HepG2 (cell line): Measurements from ENCODE around the gene SSU72. TPM values are rescaled to one million over a fixed set of nuclear protein-coding genes. Genes with fewer than 3 reads are reported as not detected.

Source experiments
- AGO2 ChIP-seq: fragments of 200-400 bp; formaldehyde crosslinking; optimal IDR thresholded peaks from 2 replicates; pipeline ENCODE3; 2017; ENCODE audit warnings: mild to moderate bottlenecking, low read depth, low read length, moderate library complexity
- HNF4G ChIP-seq, 2 experiments: sonication (generic) in 1 of 2; formaldehyde crosslinking in 1 of 2; IDR thresholded peaks; 2 replicates each; pipeline versions ENCODE4 v1.4.0 to v1.6.1; 2011 to 2020; ENCODE audit warnings: borderline replicate concordance in 2 of 2, low read depth in 2 of 2, mild to moderate bottlenecking in 2 of 2, low read length in 1 of 2, missing genetic modification reagents in 1 of 2, moderate library complexity in 1 of 2
- HNRNPL ChIP-seq: fragments of 200-400 bp; formaldehyde crosslinking; IDR thresholded peaks from 2 replicates; pipeline ENCODE4 v1.6.1; 2017; ENCODE audit warnings: mild to moderate bottlenecking, low read depth, low read length
- IKZF4 ChIP-seq: sonication (generic); formaldehyde crosslinking; IDR thresholded peaks from 2 replicates; pipeline ENCODE4 v1.5.1; 2020; ENCODE audit warnings: borderline replicate concordance, mild to moderate bottlenecking, low read depth, missing genetic modification reagents; ENCODE audit errors: not compliant biosample characterization
- KLF6 ChIP-seq: IDR thresholded peaks from 2 replicates; pipeline ENCODE4 v1.8.0; 2016; ENCODE audit warnings: missing biosample characterization, missing genetic modification reagents
- MIER3 ChIP-seq: IDR thresholded peaks from 2 replicates; pipeline ENCODE4 v1.6.1; 2016; ENCODE audit warnings: missing compliant biosample characterization, borderline replicate concordance
- NBN ChIP-seq: fragments of 450-650 bp; conservative IDR thresholded peaks from 2 replicates; pipeline ENCODE4 v1.6.1; 2017
- NFKB2 ChIP-seq: sonication (generic); formaldehyde crosslinking; IDR thresholded peaks from 2 replicates; pipeline ENCODE4 v1.4.0; 2020; ENCODE audit warnings: missing genetic modification reagents, borderline replicate concordance
- PAX8 ChIP-seq: sonication (generic); formaldehyde crosslinking; IDR thresholded peaks from 2 replicates; pipeline ENCODE4 v1.8.0; 2022; ENCODE audit warnings: mild to moderate bottlenecking, missing genetic modification reagents, borderline replicate concordance
- SAP130 ChIP-seq: IDR thresholded peaks from 2 replicates; pipeline ENCODE4 v1.6.1; 2016; ENCODE audit warnings: low read depth
- SATB2 ChIP-seq: sonication (generic); formaldehyde crosslinking; IDR thresholded peaks from 2 replicates; pipeline ENCODE4 v1.5.0; 2020; ENCODE audit warnings: missing genetic modification reagents
- SOX5 ChIP-seq: IDR thresholded peaks from 2 replicates; pipeline ENCODE4 v1.6.1; 2016; ENCODE audit warnings: borderline replicate concordance
- SPEN ChIP-seq: sonication (generic); formaldehyde crosslinking; IDR thresholded peaks from 2 replicates; pipeline ENCODE4 v1.5.1; 2020; ENCODE audit warnings: low read depth, mild to moderate bottlenecking, missing genetic modification reagents
- TCF7 ChIP-seq: sonication (generic); IDR thresholded peaks from 2 replicates; pipeline ENCODE4 v1.6.1; 2016; ENCODE audit warnings: antibody characterized with exemption, low read depth
- ZIK1 ChIP-seq: sonication (generic); formaldehyde crosslinking; IDR thresholded peaks from 2 replicates; pipeline ENCODE4 v1.5.0; 2020; ENCODE audit warnings: mild to moderate bottlenecking, low read depth, missing genetic modification reagents, borderline replicate concordance
- ZNF207 ChIP-seq: fragments of 450-650 bp; IDR thresholded peaks from 2 replicates; pipeline ENCODE4 v1.6.1; 2016; ENCODE audit warnings: antibody characterized with exemption, borderline replicate concordance
- ZNF335 ChIP-seq: sonication (generic); formaldehyde crosslinking; IDR thresholded peaks from 2 replicates; pipeline ENCODE4 v1.4.0; 2020; ENCODE audit warnings: missing genetic modification reagents
- ZNF44 ChIP-seq: sonication (generic); formaldehyde crosslinking; IDR thresholded peaks from 2 replicates; pipeline ENCODE4 v1.5.1; 2020; ENCODE audit warnings: mild to moderate bottlenecking, missing genetic modification reagents
- ZNF446 ChIP-seq: sonication (generic); formaldehyde crosslinking; IDR thresholded peaks from 2 replicates; pipeline ENCODE4 v1.5.0; 2020; ENCODE audit warnings: mild to moderate bottlenecking, missing genetic modification reagents
- ZNF589 ChIP-seq: sonication (generic); formaldehyde crosslinking; conservative IDR thresholded peaks from 2 replicates; pipeline ENCODE4 v1.8.0; 2022; ENCODE audit warnings: mild to moderate bottlenecking, moderate library complexity, missing genetic modification reagents
- polyA plus RNA-seq, 8 experiments: library from polyadenylated mRNA; depleted of rRNA in 3 of 8; stranded (reverse) in 7 of 8; unstranded in 1 of 8; fragments of >200 nt; fragmentation: Illumina TruSeq in 4 of 8; extraction: Trizol in 4 of 8; gene quantifications; 2 replicates each; pipeline versions ENCODE4 v1.2.1 to v1.2.3, GENCODE V29; 2011 to 2016; ENCODE audit warnings: low read depth in 4 of 8, missing spikeins in 1 of 8, mixed read lengths in 1 of 8; ENCODE audit not compliant: insufficient read depth in 1 of 8
- total RNA-seq, 5 experiments: library from RNA; depleted of rRNA; stranded (reverse); fragments of >200 nt; fragmentation: Illumina TruSeq; extraction: Trizol; gene quantifications; 2 replicates each; pipeline ENCODE4 v1.2.3, GENCODE V29; 2016; ENCODE audit warnings: low read depth in 1 of 5
- TF ChIP-seq, protein P1 (sequence below): IDR thresholded peaks from 2 replicates; pipeline ENCODE4 v1.6.1; 2012; ENCODE audit warnings: inconsistent platforms
- TF ChIP-seq, protein P2 (sequence below): sonication (generic); formaldehyde crosslinking; IDR thresholded peaks from 2 replicates; pipeline ENCODE4 v1.4.0; 2020; ENCODE audit warnings: missing genetic modification reagents; ENCODE audit errors: not compliant biosample characterization
- TF ChIP-seq, protein P3 (sequence below): sonication (generic); formaldehyde crosslinking; IDR thresholded peaks from 2 replicates; pipeline ENCODE4 v1.4.0; 2020; ENCODE audit warnings: missing genetic modification reagents, mild to moderate bottlenecking, borderline replicate concordance
- TF ChIP-seq, protein P4 (sequence below): IDR thresholded peaks from 2 replicates; pipeline ENCODE4 v1.6.1; 2016; ENCODE audit warnings: missing genetic modification reagents, missing compliant biosample characterization
- TF ChIP-seq, protein P5 (sequence below): sonication (generic); formaldehyde crosslinking; IDR thresholded peaks from 2 replicates; pipeline ENCODE4 v1.5.0; 2020; ENCODE audit warnings: missing genetic modification reagents

The SSU72 gene
- total and polyA plus RNA-seq, 2 of the 13 experiments (the other 11 are each of a cell fraction or from before 2014, with no cell fraction given), result 42.8 to 67.1 TPM

DNA sequence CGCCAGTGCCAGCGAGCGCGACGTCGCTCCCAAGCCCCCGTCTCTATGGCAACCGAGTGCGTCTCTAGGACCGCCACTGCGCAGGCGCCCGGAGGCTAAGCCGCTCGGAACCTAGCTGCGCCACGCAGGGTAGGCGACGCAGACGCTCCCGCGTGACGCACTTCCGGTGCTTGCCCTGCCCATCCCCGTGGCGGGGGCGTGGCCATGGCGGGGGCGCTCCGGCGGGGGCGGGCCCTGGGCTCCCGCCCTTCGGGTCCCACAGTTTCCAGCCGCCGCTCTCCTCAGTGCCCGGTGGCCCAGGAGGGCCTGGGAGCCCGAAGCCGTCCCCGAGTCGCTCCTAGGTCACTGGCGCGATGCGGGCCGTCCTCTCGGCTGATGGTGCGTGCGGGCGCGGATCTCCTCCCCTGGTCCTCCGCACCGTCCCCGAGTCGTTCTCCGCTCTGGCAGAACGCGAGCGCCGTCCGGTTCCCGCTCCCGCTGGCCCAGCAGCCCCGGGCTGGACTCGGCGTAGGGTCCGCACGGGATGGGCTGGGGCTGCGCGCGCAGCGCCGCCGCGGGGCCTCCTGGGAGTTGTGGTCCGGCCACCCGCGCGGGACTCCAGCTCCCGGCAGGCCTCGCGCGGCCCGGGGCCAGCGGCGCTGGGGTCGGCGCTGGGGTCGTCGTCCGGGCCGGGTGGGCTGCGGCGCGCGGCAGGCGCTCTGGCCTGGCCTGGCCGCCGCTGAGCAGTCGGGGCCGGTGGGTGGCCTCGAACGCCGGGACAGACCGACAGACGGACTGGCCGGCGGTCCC, 40.8 kb upstream of the SSU72 start, which contains the start of gene MIB2 (continued):
- no peak for TF ChIP-seq ZNF446 (CRISPR knock-in tag)
- TF ChIP-seq, protein P1, sequence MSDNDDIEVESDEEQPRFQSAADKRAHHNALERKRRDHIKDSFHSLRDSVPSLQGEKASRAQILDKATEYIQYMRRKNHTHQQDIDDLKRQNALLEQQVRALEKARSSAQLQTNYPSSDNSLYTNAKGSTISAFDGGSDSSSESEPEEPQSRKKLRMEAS, result no peak; the same call in 1 of the 2 replicates
- TF ChIP-seq TCF7, result no peak
- TF ChIP-seq ZNF207, result no peak
- peak; percentile 78; the same call in 1 of the 2 replicates for TF ChIP-seq KLF6 (CRISPR knock-in tag)
- peak; percentile 36 for TF ChIP-seq MIER3 (CRISPR knock-in tag)
- 0 out of 2 replicates have a peak, but pooled peaks have one; percentile 38 for TF ChIP-seq HNRNPL
- 0 out of 2 replicates have a peak, but pooled peaks have one; percentile 41 for TF ChIP-seq ZIK1 (CRISPR knock-in tag)
- TF ChIP-seq SATB2 (CRISPR knock-in tag), result peak; percentile 74; the same call in 1 of the 2 replicates
- no peak; the same call in 1 of the 2 replicates for TF ChIP-seq ZNF335 (CRISPR knock-in tag)
- TF ChIP-seq, protein P2, sequence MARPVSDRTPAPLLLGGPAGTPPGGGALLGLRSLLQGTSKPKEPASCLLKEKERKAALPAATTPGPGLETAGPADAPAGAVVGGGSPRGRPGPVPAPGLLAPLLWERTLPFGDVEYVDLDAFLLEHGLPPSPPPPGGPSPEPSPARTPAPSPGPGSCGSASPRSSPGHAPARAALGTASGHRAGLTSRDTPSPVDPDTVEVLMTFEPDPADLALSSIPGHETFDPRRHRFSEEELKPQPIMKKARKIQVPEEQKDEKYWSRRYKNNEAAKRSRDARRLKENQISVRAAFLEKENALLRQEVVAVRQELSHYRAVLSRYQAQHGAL (CRISPR knock-in tag), result no peak
- TF ChIP-seq SOX5 (CRISPR knock-in tag), result peak; percentile 17; the same call in 1 of the 2 replicates
- TF ChIP-seq SPEN, result peak; percentile 66; the same call in 1 of the 2 replicates
- TF ChIP-seq ZNF44 (CRISPR knock-in tag), result peak; percentile 22; the same call in 1 of the 2 replicates
- peak; percentile 84 for TF ChIP-seq IKZF4 (CRISPR knock-in tag)
- TF ChIP-seq, protein P3, sequence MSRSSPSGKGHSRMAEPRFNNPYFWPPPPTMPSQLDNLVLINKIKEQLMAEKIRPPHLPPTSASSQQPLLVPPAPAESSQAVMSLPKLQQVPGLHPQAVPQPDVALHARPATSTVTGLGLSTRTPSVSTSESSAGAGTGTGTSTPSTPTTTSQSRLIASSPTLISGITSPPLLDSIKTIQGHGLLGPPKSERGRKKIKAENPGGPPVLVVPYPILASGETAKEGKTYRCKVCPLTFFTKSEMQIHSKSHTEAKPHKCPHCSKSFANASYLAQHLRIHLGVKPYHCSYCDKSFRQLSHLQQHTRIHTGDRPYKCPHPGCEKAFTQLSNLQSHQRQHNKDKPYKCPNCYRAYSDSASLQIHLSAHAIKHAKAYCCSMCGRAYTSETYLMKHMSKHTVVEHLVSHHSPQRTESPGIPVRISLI (CRISPR knock-in tag), result peak; percentile 31; the same call in 1 of the 2 replicates
- TF ChIP-seq, protein P4, sequence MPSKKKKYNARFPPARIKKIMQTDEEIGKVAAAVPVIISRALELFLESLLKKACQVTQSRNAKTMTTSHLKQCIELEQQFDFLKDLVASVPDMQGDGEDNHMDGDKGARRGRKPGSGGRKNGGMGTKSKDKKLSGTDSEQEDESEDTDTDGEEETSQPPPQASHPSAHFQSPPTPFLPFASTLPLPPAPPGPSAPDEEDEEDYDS (CRISPR knock-in tag), result peak; percentile 60
- TF ChIP-seq, protein P5, sequence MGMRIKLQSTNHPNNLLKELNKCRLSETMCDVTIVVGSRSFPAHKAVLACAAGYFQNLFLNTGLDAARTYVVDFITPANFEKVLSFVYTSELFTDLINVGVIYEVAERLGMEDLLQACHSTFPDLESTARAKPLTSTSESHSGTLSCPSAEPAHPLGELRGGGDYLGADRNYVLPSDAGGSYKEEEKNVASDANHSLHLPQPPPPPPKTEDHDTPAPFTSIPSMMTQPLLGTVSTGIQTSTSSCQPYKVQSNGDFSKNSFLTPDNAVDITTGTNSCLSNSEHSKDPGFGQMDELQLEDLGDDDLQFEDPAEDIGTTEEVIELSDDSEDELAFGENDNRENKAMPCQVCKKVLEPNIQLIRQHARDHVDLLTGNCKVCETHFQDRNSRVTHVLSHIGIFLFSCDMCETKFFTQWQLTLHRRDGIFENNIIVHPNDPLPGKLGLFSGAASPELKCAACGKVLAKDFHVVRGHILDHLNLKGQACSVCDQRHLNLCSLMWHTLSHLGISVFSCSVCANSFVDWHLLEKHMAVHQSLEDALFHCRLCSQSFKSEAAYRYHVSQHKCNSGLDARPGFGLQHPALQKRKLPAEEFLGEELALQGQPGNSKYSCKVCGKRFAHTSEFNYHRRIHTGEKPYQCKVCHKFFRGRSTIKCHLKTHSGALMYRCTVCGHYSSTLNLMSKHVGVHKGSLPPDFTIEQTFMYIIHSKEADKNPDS (CRISPR knock-in tag), result no peak
- no peak for TF ChIP-seq NBN
- peak; percentile 87 for TF ChIP-seq AGO2
- peak; percentile 85; the same call in 1 of the 2 replicates for TF ChIP-seq NFKB2
- no peak; the same call in 1 of the 2 replicates for TF ChIP-seq HNF4G (IDR thresholded peaks at IDR 0.05; ENCODE audit: borderline replicate concordance, low read depth, low read length)
- TF ChIP-seq HNF4G (CRISPR knock-in tag; IDR thresholded peaks at IDR 0.05; ENCODE audit: borderline replicate concordance, low read depth), result peak; percentile 58; the same call in 1 of the 2 replicates
- no peak for TF ChIP-seq ZNF589 (CRISPR knock-in tag)
- peak; percentile 90 for TF ChIP-seq SAP130 (CRISPR knock-in tag)
- TF ChIP-seq PAX8 (CRISPR knock-in tag), result 0 out of 2 replicates have a peak, but pooled peaks have one; percentile 92
